Fibroblast of mammary gland (primary cell): Measurements from ENCODE around the gene SRGAP3.
A peak's percentile ranks its signal among the peaks of the same experiment; 100 is the strongest.
"Not testable (repeated sequence)": the region's sequence is repeated elsewhere in the genome, so short reads cannot be mapped to it uniquely, and the experiment has no call there.

ENCODE experiments used
- DNase-seq: peaks from one replicate; pipeline ENCODE4 v3.0.0-alpha.2; 2010; ENCODE audit warnings: low read depth
- H3K4me3 ChIP-seq: 2 replicates; pipeline ENCODE4 v1.5.1; 2011; ENCODE audit warnings: low read depth, mild to moderate bottlenecking, low read length, moderate library complexity; ENCODE audit not compliant: control insufficient read depth
- CTCF ChIP-seq: conservative IDR thresholded peaks from 2 replicates; pipeline ENCODE4 v1.5.1; 2011; ENCODE audit warnings: low read depth, low read length, inconsistent platforms; ENCODE audit not compliant: control insufficient read depth, insufficient read depth

The SRGAP3 gene

GRCh38 chr3:9291821-9292410 lies 42.5 kb upstream of the SRGAP3 start:
- TF ChIP-seq CTCF, result no peak
- H3K4me3 ChIP-seq, result no peak overlapping the region
- peak; percentile 87 for DNase-seq

GRCh38 chr3:9290566-9290965 lies 41.1 kb upstream of the SRGAP3 start:
- H3K4me3 ChIP-seq, result no peak overlapping the region
- TF ChIP-seq CTCF, result no peak
- peak; percentile 79 for DNase-seq

- not testable (repeated sequence) for DNase-seq, H3K4me3 ChIP-seq
Measured at GRCh38 chr3:9281533-9281932, 32.1 kb upstream of the SRGAP3 start.

GRCh38 chr3:9280451-9281219 lies 31.2 kb upstream of the SRGAP3 start:
- no peak overlapping the region for H3K4me3 ChIP-seq
- peak; percentile 18 for DNase-seq
- no peak for TF ChIP-seq CTCF

GRCh38 chr3:9279966-9280365 lies 30.5 kb upstream of the SRGAP3 start:
- DNase-seq, result peak; percentile 57
- no peak for TF ChIP-seq CTCF
- H3K4me3 ChIP-seq, result no peak overlapping the region

GRCh38 chr3:9278498-9278897 lies 29.1 kb upstream of the SRGAP3 start:
- DNase-seq, result no peak
- no peak overlapping the region for H3K4me3 ChIP-seq
- TF ChIP-seq CTCF, result no peak

GRCh38 chr3:9278085-9278484 lies 28.6 kb upstream of the SRGAP3 start:
- TF ChIP-seq CTCF, result no peak
- H3K4me3 ChIP-seq, result no peak overlapping the region
- DNase-seq, result no peak
